Karpas-422 (cell line): Measurements from ENCODE around the gene ATP6V1F. TPM values are rescaled to one million over a fixed set of nuclear protein-coding genes. Genes with fewer than 3 reads are reported as not detected.

Source experiments
- DNase-seq: peaks from one replicate; pipeline ENCODE4 v3.0.0-alpha.2; 2015
- H2AFZ ChIP-seq: fragments of 200-600 bp; sonication (generic); 2 replicates; pipeline ENCODE4 v1.6.1; 2014; ENCODE audit warnings: antibody characterized with exemption, low read length, mixed read lengths
- H3K27ac ChIP-seq: fragments of 200-600 bp; sonication (generic); 2 replicates; pipeline ENCODE4 v1.5.1; 2014; ENCODE audit warnings: mild to moderate bottlenecking, low read length, moderate library complexity
- H3K27me3 ChIP-seq: fragments of 200-600 bp; sonication (generic); 2 replicates; pipeline ENCODE4 v1.6.1; 2014; ENCODE audit warnings: low read length, mixed read lengths
- H3K36me3 ChIP-seq: fragments of 200-600 bp; sonication (generic); 2 replicates; pipeline ENCODE4 v1.6.1; 2014; ENCODE audit warnings: low read length, mixed read lengths; ENCODE audit not compliant: insufficient read depth
- H3K4me1 ChIP-seq: fragments of 200-600 bp; sonication (generic); 2 replicates; pipeline ENCODE4 v1.6.1; 2014; ENCODE audit warnings: mild to moderate bottlenecking, low read length, mixed read lengths
- H3K4me2 ChIP-seq: fragments of 200-600 bp; sonication (generic); 2 replicates; pipeline ENCODE4 v1.6.1; 2014; ENCODE audit warnings: low read length, low read depth, mild to moderate bottlenecking; ENCODE audit not compliant: poor library complexity, severe bottlenecking
- H3K4me3 ChIP-seq: fragments of 200-600 bp; sonication (generic); 2 replicates; pipeline ENCODE4 v1.5.1; 2014; ENCODE audit warnings: mild to moderate bottlenecking, antibody characterized with exemption, low read length, mixed read lengths
- H3K79me2 ChIP-seq: fragments of 200-600 bp; sonication (generic); 2 replicates; pipeline ENCODE4 v1.6.1; 2014; ENCODE audit warnings: mild to moderate bottlenecking, low read length, mixed read lengths
- H3K9ac ChIP-seq: fragments of 200-600 bp; sonication (generic); 2 replicates; pipeline ENCODE4 v1.6.0; 2014; ENCODE audit warnings: low read length
- H3K9me2 ChIP-seq: fragments of 200-600 bp; sonication (generic), shearing (Covaris generic); replicated peaks from 2 replicates; pipeline ENCODE4 v1.6.0; 2014; ENCODE audit warnings: mild to moderate bottlenecking, low read length, moderate library complexity; ENCODE audit not compliant: insufficient read depth
- H3K9me3 ChIP-seq: fragments of 300-700, 200-600 bp; sonication (generic); 2 replicates; pipeline ENCODE4 v1.6.1; 2014; ENCODE audit warnings: low read length, mixed read lengths
- H4K20me1 ChIP-seq: fragments of 200-600 bp; sonication (generic); 2 replicates; pipeline ENCODE4 v1.6.1; 2014; ENCODE audit warnings: mild to moderate bottlenecking, antibody characterized with exemption, low read length, low read depth; ENCODE audit not compliant: insufficient read depth
- total RNA-seq: library from RNA; depleted of rRNA; stranded (reverse); fragments of >200 nt; shearing (Covaris generic); gene quantifications from 2 replicates; pipeline ENCODE4 v1.2.3, GENCODE V29; 2014; ENCODE audit warnings: low replicate concordance

The ATP6V1F gene
- total RNA-seq, 1 experiment from 2014 or later, result 208 TPM

- H2AFZ ChIP-seq, result no peak overlapping the region
- no peak for DNase-seq
- no peak overlapping the region for H3K4me3 ChIP-seq
- H3K27ac ChIP-seq, result no peak overlapping the region
- no peaks in the 10 kb centered on the region for H3K36me3 ChIP-seq
- H3K9me3 ChIP-seq, result no peaks in the 10 kb centered on the region
- H3K27me3 ChIP-seq, result no peaks in the 10 kb centered on the region
- H3K9ac ChIP-seq, result no peak overlapping the region
- H3K9me2 ChIP-seq, result no peaks in the 10 kb centered on the region
- no peaks in the 10 kb centered on the region for H3K79me2 ChIP-seq
- no peaks in the 10 kb centered on the region for H4K20me1 ChIP-seq
- H3K4me2 ChIP-seq, result no peak overlapping the region
- H3K4me1 ChIP-seq, result peaks cover 15% of the 10 kb centered on the region
Measured at GRCh38 chr7:128827971-128828711, 34.5 kb upstream of the ATP6V1F start.

GRCh38 chr7:128829391-128830166 lies 33.1 kb upstream of the ATP6V1F start:
- no peaks in the 10 kb centered on the region for H3K27me3 ChIP-seq
- H3K4me3 ChIP-seq, result no peak overlapping the region
- H3K9me2 ChIP-seq, result no peaks in the 10 kb centered on the region
- no peaks in the 10 kb centered on the region for H3K36me3 ChIP-seq
- no peaks in the 10 kb centered on the region for H3K9me3 ChIP-seq
- no peaks in the 10 kb centered on the region for H3K79me2 ChIP-seq
- no peaks in the 10 kb centered on the region for H4K20me1 ChIP-seq
- H3K4me1 ChIP-seq, result peaks cover 15% of the 10 kb centered on the region
- no peak overlapping the region for H3K27ac ChIP-seq
- H2AFZ ChIP-seq, result no peak overlapping the region
- no peak overlapping the region for H3K4me2 ChIP-seq
- DNase-seq, result no peak
- H3K9ac ChIP-seq, result no peak overlapping the region

- DNase-seq, result no peak
- Histone ChIP-seq H2AFZ (no peak within 1 kb of the TSS), H3K9ac (no peak within 1 kb of the TSS)
Measured at GRCh38 chr7:128830231-128831177, 32.2 kb upstream of the ATP6V1F start, which contains the start of gene FLNC. TSS of gene FLNC (plus strand) at chr7:128830406. CDS start at chr7:128830638, 232 bp downstream.

GRCh38 chr7:128831178-128831993 lies 31.3 kb upstream of the ATP6V1F start:
- no peak for DNase-seq
- Histone ChIP-seq H3K4me3 (no peak overlapping the region), H2AFZ (no peak overlapping the region; the same call in 1 of the 2 replicates), H3K79me2 (no peaks in the 10 kb centered on the region), H3K27ac (no peak overlapping the region), H3K4me2 (peak overlapping the region; percentile 32), H3K9me3 (no peaks in the 10 kb centered on the region), H3K36me3 (no peaks in the 10 kb centered on the region), H3K4me1 (peaks cover 15% of the 10 kb centered on the region), H3K27me3 (no peaks in the 10 kb centered on the region), H3K9ac (0 out of 2 replicates have a peak overlapping the region, but pooled peaks have one; percentile 24), H3K9me2 (no peaks in the 10 kb centered on the region), H4K20me1 (no peaks in the 10 kb centered on the region)

More at GRCh38 chr7:128830231-128831177, 32.2 kb upstream of the ATP6V1F start, which contains the start of gene FLNC:
- H3K9me3 ChIP-seq, result no peaks in the 10 kb centered on the region
- no peaks in the 10 kb centered on the region for H3K79me2 ChIP-seq
- no peaks in the 10 kb centered on the region for H3K9me2 ChIP-seq
- H4K20me1 ChIP-seq, result no peaks in the 10 kb centered on the region
- H3K27me3 ChIP-seq, result no peaks in the 10 kb centered on the region
- H3K36me3 ChIP-seq, result no peaks in the 10 kb centered on the region
- H3K4me1 ChIP-seq, result peaks cover 15% of the 10 kb centered on the region
- no peak within 1 kb of the TSS for H3K4me2 ChIP-seq
- H3K4me3 ChIP-seq, result no peak within 1 kb of the TSS
- no peak within 1 kb of the TSS for H3K27ac ChIP-seq

GRCh38 chr7:128831994-128832879 lies 30.4 kb upstream of the ATP6V1F start:
- Histone ChIP-seq H3K9me2 (no peaks in the 10 kb centered on the region), H3K27ac (no peak overlapping the region), H3K79me2 (no peaks in the 10 kb centered on the region), H3K36me3 (no peaks in the 10 kb centered on the region), H3K27me3 (no peaks in the 10 kb centered on the region), H3K4me3 (no peak overlapping the region), H3K9ac (0 out of 2 replicates have a peak overlapping the region, but pooled peaks have one; percentile 20), H4K20me1 (no peaks in the 10 kb centered on the region), H3K9me3 (no peaks in the 10 kb centered on the region), H3K4me2 (peak overlapping the region; percentile 32), H2AFZ (peak overlapping the region; percentile 41; the same call in 1 of the 2 replicates), H3K4me1 (peaks cover 15% of the 10 kb centered on the region)
- no peak for DNase-seq

GRCh38 chr7:128832880-128833147 lies 29.8 kb upstream of the ATP6V1F start:
- Histone ChIP-seq H3K27me3 (no peaks in the 10 kb centered on the region), H2AFZ (no peak overlapping the region; the same call in 1 of the 2 replicates), H3K79me2 (no peaks in the 10 kb centered on the region), H4K20me1 (no peaks in the 10 kb centered on the region), H3K9me3 (no peaks in the 10 kb centered on the region), H3K4me1 (peaks cover 15% of the 10 kb centered on the region), H3K27ac (no peak overlapping the region), H3K36me3 (no peaks in the 10 kb centered on the region), H3K4me2 (no peak overlapping the region), H3K9me2 (no peaks in the 10 kb centered on the region), H3K9ac (no peak overlapping the region), H3K4me3 (no peak overlapping the region)
- no peak for DNase-seq
